Measurements from ENCODE around the gene NT5DC4.

Gene NT5DC4

DNA sequence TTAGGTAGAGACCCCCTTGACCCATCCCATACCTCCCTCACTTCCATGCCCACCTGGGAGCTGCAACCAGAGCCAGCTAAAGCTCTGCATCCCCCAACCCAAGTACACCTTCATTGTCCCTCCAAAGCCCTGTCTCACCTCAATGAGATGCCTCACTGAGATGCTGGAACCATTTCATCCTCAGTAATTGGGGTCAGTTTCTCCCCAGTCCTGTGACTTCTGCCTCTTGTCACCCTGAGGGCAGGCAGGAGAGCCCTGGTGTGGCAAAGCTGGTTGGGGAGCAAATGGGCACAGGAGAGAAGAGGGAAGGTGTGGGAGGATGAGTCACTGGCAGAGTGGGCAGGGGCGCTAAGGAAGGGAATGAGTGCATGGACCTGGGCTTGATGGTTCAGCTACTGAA lies 27.9 kb upstream of the NT5DC4 start:
- H3K4me3 ChIP-seq (replicated peaks; ENCODE audit: insufficient read depth, low read length), result no peak overlapping the region
- DNase-seq (ENCODE audit: low read depth in 1 of 2, low spot score in 1 of 2), result no peak
- no peaks in the 10 kb centered on the region for H3K27me3 ChIP-seq (ENCODE audit: insufficient read depth, poor library complexity, severe bottlenecking)
- TF ChIP-seq CTCF (IDR thresholded peaks at IDR 0.05; ENCODE audit: insufficient read depth, low read length) (no peak), POLR2AphosphoS5 (IDR thresholded peaks at IDR 0.05; ENCODE audit: low read depth) (no peak), GABPA (IDR thresholded peaks at IDR 0.05; ENCODE audit: low read depth) (no peak), SPI1 (IDR thresholded peaks at IDR 0.05; ENCODE audit: borderline replicate concordance, low read depth) (no peak)
- TF ChIP-seq, protein P1, sequence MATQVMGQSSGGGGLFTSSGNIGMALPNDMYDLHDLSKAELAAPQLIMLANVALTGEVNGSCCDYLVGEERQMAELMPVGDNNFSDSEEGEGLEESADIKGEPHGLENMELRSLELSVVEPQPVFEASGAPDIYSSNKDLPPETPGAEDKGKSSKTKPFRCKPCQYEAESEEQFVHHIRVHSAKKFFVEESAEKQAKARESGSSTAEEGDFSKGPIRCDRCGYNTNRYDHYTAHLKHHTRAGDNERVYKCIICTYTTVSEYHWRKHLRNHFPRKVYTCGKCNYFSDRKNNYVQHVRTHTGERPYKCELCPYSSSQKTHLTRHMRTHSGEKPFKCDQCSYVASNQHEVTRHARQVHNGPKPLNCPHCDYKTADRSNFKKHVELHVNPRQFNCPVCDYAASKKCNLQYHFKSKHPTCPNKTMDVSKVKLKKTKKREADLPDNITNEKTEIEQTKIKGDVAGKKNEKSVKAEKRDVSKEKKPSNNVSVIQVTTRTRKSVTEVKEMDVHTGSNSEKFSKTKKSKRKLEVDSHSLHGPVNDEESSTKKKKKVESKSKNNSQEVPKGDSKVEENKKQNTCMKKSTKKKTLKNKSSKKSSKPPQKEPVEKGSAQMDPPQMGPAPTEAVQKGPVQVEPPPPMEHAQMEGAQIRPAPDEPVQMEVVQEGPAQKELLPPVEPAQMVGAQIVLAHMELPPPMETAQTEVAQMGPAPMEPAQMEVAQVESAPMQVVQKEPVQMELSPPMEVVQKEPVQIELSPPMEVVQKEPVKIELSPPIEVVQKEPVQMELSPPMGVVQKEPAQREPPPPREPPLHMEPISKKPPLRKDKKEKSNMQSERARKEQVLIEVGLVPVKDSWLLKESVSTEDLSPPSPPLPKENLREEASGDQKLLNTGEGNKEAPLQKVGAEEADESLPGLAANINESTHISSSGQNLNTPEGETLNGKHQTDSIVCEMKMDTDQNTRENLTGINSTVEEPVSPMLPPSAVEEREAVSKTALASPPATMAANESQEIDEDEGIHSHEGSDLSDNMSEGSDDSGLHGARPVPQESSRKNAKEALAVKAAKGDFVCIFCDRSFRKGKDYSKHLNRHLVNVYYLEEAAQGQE (IDR thresholded peaks at IDR 0.05; ENCODE audit: insufficient replicate concordance, low read depth), result no peak
- H3K27ac ChIP-seq (replicated peaks), result peak overlapping the region; percentile 48

GRCh38 chr2:112693596-112693995 lies 27.2 kb upstream of the NT5DC4 start:
- Histone ChIP-seq H3K27ac (replicated peaks) (no peak overlapping the region), H3K4me3 (replicated peaks; ENCODE audit: insufficient read depth, low read length) (no peak overlapping the region), H3K27me3 (ENCODE audit: insufficient read depth, poor library complexity, severe bottlenecking) (no peaks in the 10 kb centered on the region)
- no peak for TF ChIP-seq SPI1 (IDR thresholded peaks at IDR 0.05; ENCODE audit: borderline replicate concordance, low read depth)
- no peak for TF ChIP-seq POLR2AphosphoS5 (IDR thresholded peaks at IDR 0.05; ENCODE audit: low read depth)
- TF ChIP-seq, protein P1 (IDR thresholded peaks at IDR 0.05; ENCODE audit: insufficient replicate concordance, low read depth), result no peak
- TF ChIP-seq GABPA (IDR thresholded peaks at IDR 0.05; ENCODE audit: low read depth), result no peak
- no peak for TF ChIP-seq CTCF (IDR thresholded peaks at IDR 0.05; ENCODE audit: insufficient read depth, low read length)
- no peak for DNase-seq (ENCODE audit: low read depth in 1 of 2, low spot score in 1 of 2)

DNA sequence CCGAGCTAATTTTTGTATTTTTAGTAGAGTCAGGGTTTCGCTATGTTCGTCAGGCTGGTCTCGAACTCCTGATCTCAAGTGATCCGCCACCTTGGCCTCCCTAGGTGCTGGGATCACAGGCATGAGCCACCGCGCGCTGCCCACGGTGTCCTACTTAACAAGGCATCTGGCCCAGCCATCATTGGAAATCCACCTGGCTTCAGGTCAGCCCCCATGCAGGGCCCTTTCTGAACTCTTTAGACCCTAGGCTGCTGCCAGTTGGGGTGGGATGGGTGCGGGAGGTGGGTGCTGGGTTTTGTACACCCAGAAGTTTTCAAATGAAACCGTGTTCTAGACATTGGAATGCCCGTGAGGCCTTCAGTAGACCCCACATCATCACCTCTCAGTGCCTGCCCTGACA lies 26.6 kb upstream of the NT5DC4 start:
- no peak for DNase-seq (ENCODE audit: low read depth in 1 of 2, low spot score in 1 of 2)
- Histone ChIP-seq H3K27ac (replicated peaks) (no peak overlapping the region), H3K4me3 (replicated peaks; ENCODE audit: insufficient read depth, low read length) (no peak overlapping the region), H3K27me3 (ENCODE audit: insufficient read depth, poor library complexity, severe bottlenecking) (no peaks in the 10 kb centered on the region)
- TF ChIP-seq GABPA (IDR thresholded peaks at IDR 0.05; ENCODE audit: low read depth) (no peak), CTCF (IDR thresholded peaks at IDR 0.05; ENCODE audit: insufficient read depth, low read length) (no peak), SPI1 (IDR thresholded peaks at IDR 0.05; ENCODE audit: borderline replicate concordance, low read depth) (no peak)

DNA sequence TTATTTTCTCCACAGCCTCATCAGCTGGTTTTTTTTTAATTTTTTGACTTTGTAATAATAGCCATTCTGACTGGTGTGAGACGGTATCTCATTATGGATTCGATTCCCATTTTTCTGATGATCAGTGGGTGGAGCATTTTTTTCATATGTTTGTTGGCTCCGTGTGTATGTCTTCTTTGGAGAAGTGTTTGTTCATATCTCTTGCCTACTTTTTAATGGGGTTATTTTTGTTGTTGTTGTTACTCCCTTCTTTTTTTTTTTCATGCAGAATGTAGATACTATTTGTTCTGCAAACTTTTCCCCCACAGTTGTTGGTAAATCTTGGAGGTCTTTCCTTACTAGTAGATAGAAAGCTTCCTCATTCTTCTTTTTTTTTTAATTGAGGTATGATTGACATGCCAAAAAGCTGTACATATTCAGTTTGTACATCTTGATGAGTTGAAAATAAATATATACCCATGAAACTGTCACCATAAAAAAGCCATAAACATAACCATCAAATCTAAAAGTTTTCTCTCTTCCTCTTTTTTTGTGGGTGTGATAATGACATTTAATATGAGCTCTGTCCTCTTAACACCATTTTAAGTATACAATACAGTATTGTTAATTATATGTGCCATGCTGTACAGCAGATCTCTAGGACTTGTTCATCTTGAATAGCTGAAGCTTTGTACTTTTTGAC lies 21.8 kb upstream of the NT5DC4 start:
- TF ChIP-seq GABPA (IDR thresholded peaks at IDR 0.05; ENCODE audit: low read depth), result no peak
- peak; percentile 80 for TF ChIP-seq SPI1 (IDR thresholded peaks at IDR 0.05; ENCODE audit: borderline replicate concordance, low read depth)
- no peak for DNase-seq (ENCODE audit: low read depth in 1 of 2, low spot score in 1 of 2)
- Histone ChIP-seq H3K27ac (replicated peaks) (peak overlapping the region; percentile 73), H3K27me3 (ENCODE audit: insufficient read depth, poor library complexity, severe bottlenecking) (no peaks in the 10 kb centered on the region), H3K4me3 (replicated peaks; ENCODE audit: insufficient read depth, low read length) (no peak overlapping the region)

All from HL-60 (cell line).